LHCN-M2 (cell line): Measurements from ENCODE around the gene RAB24. TPM values are rescaled to one million over a fixed set of nuclear protein-coding genes. Genes with fewer than 3 reads are reported as not detected.

Source experiments
- DNase-seq: peaks from one replicate; pipeline ENCODE4 v3.0.0-alpha.2; 2012; ENCODE audit warnings: low read depth
- total RNA-seq: library from RNA; depleted of rRNA; stranded (reverse); fragments of >200 nt; gene quantifications from 2 replicates; pipeline ENCODE4 v1.2.3, GENCODE V29; 2014

The RAB24 gene
- total RNA-seq, 1 experiment from 2014 or later: 25.3 TPM

GRCh38 chr5:177333420-177334154, 30.1 kb upstream of the RAB24 start:
- no peak for DNase-seq

GRCh38 chr5:177332896-177333260, 29.4 kb upstream of the RAB24 start:
- no peak for DNase-seq

- DNase-seq: no peak
Measured at GRCh38 chr5:177332031-177332895, 28.7 kb upstream of the RAB24 start.

- DNase-seq: no peak
Measured at GRCh38 chr5:177330991-177331842, 27.7 kb upstream of the RAB24 start.

GRCh38 chr5:177329883-177330282, 26.4 kb upstream of the RAB24 start:
- no peak for DNase-seq

- no peak for DNase-seq
Measured at GRCh38 chr5:177328545-177329231, 25.2 kb upstream of the RAB24 start.

GRCh38 chr5:177327539-177328522, 24.3 kb upstream of the RAB24 start:
- peak; percentile 92 for DNase-seq

GRCh38 chr5:177325868-177326381, 22.4 kb upstream of the RAB24 start:
- DNase-seq: no peak

- no peak for DNase-seq
Measured at GRCh38 chr5:177320879-177321278, 17.4 kb upstream of the RAB24 start.

- DNase-seq: no peak
Measured at GRCh38 chr5:177319913-177320588, 16.5 kb upstream of the RAB24 start.

- DNase-seq: peak; percentile 69
Measured at GRCh38 chr5:177317959-177318377, 14.4 kb upstream of the RAB24 start.

GRCh38 chr5:177316005-177316404, 12.5 kb upstream of the RAB24 start:
- no peak for DNase-seq

- no peak for DNase-seq
Measured at GRCh38 chr5:177315411-177315810, 11.9 kb upstream of the RAB24 start.

GRCh38 chr5:177314376-177315342, 11.1 kb upstream of the RAB24 start:
- no peak for DNase-seq

- DNase-seq: no peak
Measured at GRCh38 chr5:177313561-177314259, 10.2 kb upstream of the RAB24 start.

GRCh38 chr5:177312649-177313181, 9.2 kb upstream of the RAB24 start:
- peak; percentile 53 for DNase-seq
